Measurements from ENCODE around the gene POLDIP2. TPM values are rescaled to one million over a fixed set of nuclear protein-coding genes. Genes with fewer than 3 reads are reported as not detected.
"Not testable (repeated sequence)": the region's sequence is repeated elsewhere in the genome, so short reads cannot be mapped to it uniquely, and the experiment has no call there.

Gene POLDIP2
- total RNA-seq, 1 experiment from 2014 or later = 149 TPM

- not testable (repeated sequence) for DNase-seq (ENCODE audit: extremely low read depth, low read depth)
Observed at GRCh38 chr17:28338769-28339212, 18.5 kb downstream of the POLDIP2 start.

GRCh38 chr17:28338056-28338768 is 19.1 kb downstream of the POLDIP2 start:
- no peak for DNase-seq (ENCODE audit: extremely low read depth, low read depth)

- DNase-seq (ENCODE audit: extremely low read depth, low read depth) = peak; percentile 76
Observed at GRCh38 chr17:28335959-28336871, 21.1 kb downstream of the POLDIP2 start.

GRCh38 chr17:28335201-28335958 is 21.9 kb downstream of the POLDIP2 start, which contains the start of the genes IFT20 and TNFAIP1:
Gene IFT20 (minus strand): TSS chr17:28335472. CDS start chr17:28331985, 3,487 bp downstream.
Gene TNFAIP1 (plus strand): TSS chr17:28335761. CDS start chr17:28339522, 3,761 bp downstream.
- peak; percentile 99 for DNase-seq (ENCODE audit: extremely low read depth, low read depth)

DNA sequence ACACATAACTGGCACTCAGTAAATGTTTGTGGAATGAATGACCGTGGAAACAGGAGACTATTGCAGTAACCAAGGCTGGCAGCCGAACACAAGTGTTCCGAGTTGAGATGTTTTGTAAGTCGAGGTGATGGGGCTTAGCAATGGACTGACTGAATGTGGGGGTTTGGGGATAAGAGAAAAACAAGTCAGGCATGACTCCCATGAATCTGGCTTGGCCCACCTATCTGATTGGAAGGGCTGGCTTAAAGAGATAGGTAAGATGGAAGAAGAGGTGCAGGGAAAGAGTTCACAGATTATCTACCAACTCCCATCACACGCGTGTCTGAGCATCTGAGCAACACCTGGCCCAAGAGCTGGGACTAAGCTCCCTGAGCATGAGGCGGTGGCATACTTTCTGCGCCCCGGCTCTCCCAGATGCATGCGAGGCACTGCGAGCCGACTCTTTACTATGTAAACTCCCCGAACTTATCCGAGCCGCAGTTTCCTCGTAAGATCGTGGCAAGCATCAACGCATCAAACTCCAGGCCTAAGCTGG is 22.6 kb downstream of the POLDIP2 start:
- DNase-seq (ENCODE audit: extremely low read depth, low read depth) = no peak

DNA sequence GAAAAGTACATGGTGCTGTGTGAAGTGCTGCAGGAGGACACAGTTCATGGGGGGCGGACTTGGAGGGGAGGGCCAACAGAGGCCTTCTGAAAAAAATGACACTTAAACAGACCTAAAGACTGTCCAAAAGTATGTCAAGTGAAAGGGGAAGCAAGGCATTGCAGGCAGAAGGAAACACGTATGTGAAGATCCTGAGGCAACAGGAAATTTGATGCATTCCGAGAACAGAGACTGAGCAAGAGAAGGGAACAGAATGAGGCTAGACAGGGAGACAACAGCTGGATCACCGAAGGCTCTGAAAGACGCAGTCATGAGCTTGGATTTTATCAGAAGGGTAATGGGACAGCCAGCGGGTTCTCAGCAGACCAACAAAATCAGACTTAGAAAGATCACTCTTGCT is 23.2 kb downstream of the POLDIP2 start:
- DNase-seq (ENCODE audit: extremely low read depth, low read depth) = no peak

GRCh38 chr17:28333083-28333746 is 24.1 kb downstream of the POLDIP2 start:
- DNase-seq (ENCODE audit: extremely low read depth, low read depth) = no peak

DNA sequence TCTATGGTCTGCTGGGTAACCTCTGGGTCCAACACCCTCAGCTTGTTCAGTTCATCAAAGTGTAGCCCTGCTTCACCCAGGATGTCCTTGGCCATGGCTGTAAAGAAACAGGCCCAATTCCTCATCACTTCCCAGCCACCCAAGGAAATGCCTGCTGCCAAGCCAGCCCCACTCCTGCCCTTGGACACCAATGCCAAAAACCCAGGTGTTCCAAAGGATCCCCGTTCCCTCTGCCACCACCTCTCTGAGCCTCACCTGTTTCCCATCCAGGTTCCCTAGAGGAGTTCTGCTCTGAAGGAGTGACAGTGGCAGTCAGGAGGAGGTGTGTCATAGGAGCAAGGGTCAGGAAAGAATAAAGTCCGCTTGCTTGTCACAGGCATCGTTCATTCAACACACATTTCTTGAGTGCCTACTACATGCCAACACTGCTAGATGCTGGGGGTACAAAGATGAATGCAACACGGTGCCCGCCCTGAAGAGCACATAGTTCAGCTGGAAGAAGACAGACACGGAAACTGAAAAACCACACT is 25.4 kb downstream of the POLDIP2 start:
- no peak for DNase-seq (ENCODE audit: extremely low read depth, low read depth)

DNA sequence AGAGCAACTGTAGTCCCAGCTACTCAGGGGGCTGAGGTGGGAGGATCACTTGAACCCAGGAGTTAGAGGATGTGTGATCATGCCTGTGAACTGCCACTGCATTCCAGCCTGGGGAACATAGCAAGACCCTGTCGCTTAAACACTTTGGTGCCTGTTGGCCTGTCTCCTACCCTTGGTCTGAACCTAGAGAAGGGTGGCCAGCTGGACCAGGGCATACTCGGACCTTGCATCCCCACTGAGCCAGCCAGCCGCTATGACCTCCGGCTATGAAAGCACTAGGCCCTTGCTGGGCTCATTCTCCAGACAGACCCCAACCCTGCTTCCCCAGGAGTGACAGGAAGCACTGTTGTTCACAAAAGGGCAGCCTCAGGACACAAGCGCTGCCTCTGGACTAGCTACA is 26.7 kb downstream of the POLDIP2 start:
- no peak for DNase-seq (ENCODE audit: extremely low read depth, low read depth)

GRCh38 chr17:28328325-28328724 is 29.0 kb downstream of the POLDIP2 start:
- no peak for DNase-seq (ENCODE audit: extremely low read depth, low read depth)

GRCh38 chr17:28327709-28328108 is 29.6 kb downstream of the POLDIP2 start:
- DNase-seq (ENCODE audit: extremely low read depth, low read depth) = no peak

GRCh38 chr17:28327031-28327607 is 30.2 kb downstream of the POLDIP2 start:
- no peak for DNase-seq (ENCODE audit: extremely low read depth, low read depth)

GRCh38 chr17:28326114-28326513 is 31.2 kb downstream of the POLDIP2 start:
- no peak for DNase-seq (ENCODE audit: extremely low read depth, low read depth)

GRCh38 chr17:28325211-28325610 is 32.1 kb downstream of the POLDIP2 start:
- DNase-seq (ENCODE audit: extremely low read depth, low read depth) = no peak

DNA sequence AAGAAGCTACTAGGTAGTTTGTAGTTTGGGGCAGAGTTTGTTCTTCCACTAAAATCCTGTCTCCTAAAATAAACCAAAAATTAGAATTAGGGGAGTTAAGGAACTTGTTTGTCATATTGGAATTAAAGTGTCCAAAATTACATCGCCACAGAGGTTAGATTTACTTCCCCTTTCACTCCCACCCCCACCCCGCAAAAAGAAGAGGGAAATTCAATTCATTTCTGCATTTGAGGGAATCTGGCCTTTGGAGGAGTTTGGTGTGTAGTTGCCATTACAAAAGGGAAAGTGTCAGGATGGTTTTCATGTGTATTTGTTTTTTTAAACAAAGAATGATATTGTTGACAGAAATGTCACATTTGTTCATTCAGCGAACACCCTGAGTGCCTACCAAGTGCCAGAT is 32.5 kb downstream of the POLDIP2 start:
- DNase-seq (ENCODE audit: extremely low read depth, low read depth) = no peak

DNA sequence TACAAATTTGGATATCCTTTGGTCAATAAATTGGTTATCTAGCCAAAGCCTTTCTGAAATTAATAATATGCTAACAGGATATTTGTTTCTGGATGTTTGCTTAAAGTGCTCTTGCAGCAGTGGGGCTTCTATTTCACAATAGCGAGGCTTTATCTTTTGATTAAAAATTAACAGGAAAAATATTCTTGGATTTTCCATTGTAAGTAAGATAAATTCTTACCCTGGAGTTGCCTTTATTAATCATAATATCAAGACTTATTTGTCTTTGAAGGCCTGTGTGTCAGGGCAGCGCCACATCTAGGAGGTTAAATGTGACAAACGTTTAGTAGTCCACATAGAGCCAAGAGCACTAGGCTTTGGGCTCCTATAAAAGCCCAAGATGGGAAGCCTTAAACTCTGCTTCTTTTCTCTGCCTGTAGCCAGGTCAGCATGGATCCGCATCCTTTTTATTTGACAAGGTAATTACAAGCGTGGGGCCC is 33.0 kb downstream of the POLDIP2 start:
- DNase-seq (ENCODE audit: extremely low read depth, low read depth) = no peak

- DNase-seq (ENCODE audit: extremely low read depth, low read depth) = no peak
Observed at GRCh38 chr17:28320215-28321061, 36.9 kb downstream of the POLDIP2 start.

- DNase-seq (ENCODE audit: extremely low read depth, low read depth) = no peak
Observed at GRCh38 chr17:28319598-28319935, 37.8 kb downstream of the POLDIP2 start.
